GM12878 (cell line): ENCODE results near the gene WWC2. TPM values are rescaled to one million over a fixed set of nuclear protein-coding genes. Genes with fewer than 3 reads are reported as not detected.

ENCODE experiments used
- ATAC-seq: fragments of 200-7000 bp; cut with Tn5 transposase; 3 replicates; pipeline ENCODE4 v1.9.1; 2020; ENCODE audit warnings: mild to moderate bottlenecking, moderate library complexity
- BruUV-seq: library from RNA; stranded (reverse); fragments of 400-500 nt; replicated peaks from 2 replicates; lab custom pipeline; 2021; lab: Mats Ljungman, UMichigan
- CTCF ChIA-PET: fragments of 300-600 bp; sonication (Branson Sonifier 250); formaldehyde crosslinking; extraction: SDS; loops from one replicate; lab custom pipeline; 2021; ENCODE audit warnings: inconsistent platforms; lab: Yijun Ruan, JAX
- POLR2A ChIA-PET: fragments of 350-600 bp; formaldehyde crosslinking; extraction: SDS; loops from one replicate; lab custom pipeline; 2021; ENCODE audit warnings: inconsistent platforms; lab: Charles Lee
- RAD21 ChIA-PET: fragments of 300-600 bp; sonication (Branson Sonifier 250); formaldehyde crosslinking; loops from one replicate; lab custom pipeline; 2023; ENCODE audit warnings: antibody characterized with exemption; ENCODE audit not compliant: unreplicated experiment; lab: Charles Lee
- SMC1A ChIA-PET: fragments of 300-600 bp; sonication (Branson Sonifier 250); formaldehyde crosslinking; loops from one replicate; lab custom pipeline; 2023; ENCODE audit not compliant: unreplicated experiment, uncharacterized antibody; lab: Charles Lee
- DNase-seq: peaks from one replicate; pipeline ENCODE4 v3.0.0-alpha.2; 2011; ENCODE audit warnings: low read depth, low spot score
- FAIRE-seq: peaks from 3 replicates; lab custom pipeline; 2011; peaks lifted over from hg19 to GRCh38; lab: Jason Lieb, UNC
- H2AFZ ChIP-seq: 2 replicates; pipeline ENCODE4 v1.6.0; 2011; ENCODE audit warnings: low read depth, low read length, control low read depth; ENCODE audit not compliant: control insufficient read depth
- H3K27ac ChIP-seq: 2 replicates; pipeline ENCODE4 v1.5.1; 2011; ENCODE audit warnings: control low read depth; ENCODE audit not compliant: control insufficient read depth, insufficient read depth
- H3K27me3 ChIP-seq, 2 experiments: replicated peaks in 1 of 2; 2 replicates each; pipeline versions ENCODE4 v1.6.0 to v1.6.1; 2011; ENCODE audit warnings: low read length in 1 of 2; ENCODE audit not compliant: control insufficient read depth in 2 of 2, insufficient read depth in 2 of 2
- H3K36me3 ChIP-seq, 2 experiments: 2 replicates each; pipeline ENCODE4 v1.5.1; 2011; ENCODE audit warnings: low read length in 1 of 2; ENCODE audit not compliant: control insufficient read depth in 2 of 2, insufficient read depth in 2 of 2
- H3K4me1 ChIP-seq: 2 replicates; pipeline ENCODE4 v1.6.1; 2011; ENCODE audit warnings: mild to moderate bottlenecking, low read length, moderate library complexity, mixed read lengths; ENCODE audit not compliant: control insufficient read depth, insufficient read depth
- H3K4me2 ChIP-seq: 2 replicates; pipeline ENCODE4 v1.6.0; 2011; ENCODE audit warnings: control low read depth; ENCODE audit not compliant: control insufficient read depth, insufficient read depth
- H3K4me3 ChIP-seq: fragments of 200-600 bp; sonication (generic); 2 replicates; pipeline ENCODE4 v1.5.1; 2016
- H3K79me2 ChIP-seq: 2 replicates; pipeline ENCODE4 v1.6.0; 2011; ENCODE audit warnings: low read length; ENCODE audit not compliant: control insufficient read depth, insufficient read depth
- H3K9ac ChIP-seq: 2 replicates; pipeline ENCODE4 v1.8.0; 2011; ENCODE audit warnings: low read length, control low read depth, mixed read lengths; ENCODE audit not compliant: control insufficient read depth, insufficient read depth
- H3K9me3 ChIP-seq: replicated peaks from 3 replicates; pipeline ENCODE4 v1.5.1; 2011; ENCODE audit warnings: mild to moderate bottlenecking, low read length; ENCODE audit not compliant: control insufficient read depth, insufficient read depth
- H4K20me1 ChIP-seq: 2 replicates; pipeline ENCODE4 v1.6.0; 2011; ENCODE audit not compliant: control insufficient read depth, insufficient read depth
- CTCF ChIP-seq, 3 experiments: IDR thresholded peaks in 2 of 3; conservative IDR thresholded peaks in 1 of 3; 2 replicates each; pipeline ENCODE4 v1.5.1; 2011; ENCODE audit warnings: low read depth in 3 of 3, low read length in 3 of 3, mild to moderate bottlenecking in 3 of 3, control low read depth in 2 of 3, moderate library complexity in 2 of 3, inconsistent platforms in 1 of 3, mixed read lengths in 1 of 3; ENCODE audit not compliant: control insufficient read depth in 2 of 3, insufficient read depth in 1 of 3; ENCODE audit errors: extremely low read depth in 1 of 3
- IRF3 ChIP-seq: fragments of 450-650 bp; IDR thresholded peaks from 2 replicates; pipeline ENCODE4 v1.6.1; 2014; ENCODE audit warnings: mild to moderate bottlenecking
- LARP7 ChIP-seq: fragments of 450-650 bp; IDR thresholded peaks from 2 replicates; pipeline ENCODE4 v1.6.1; 2017; ENCODE audit warnings: mild to moderate bottlenecking
- ZBED1 ChIP-seq: IDR thresholded peaks from 2 replicates; pipeline ENCODE4 v1.6.1; 2016; ENCODE audit warnings: borderline replicate concordance
- ZNF24 ChIP-seq: fragments of 450-650 bp; IDR thresholded peaks from 2 replicates; pipeline ENCODE4 v1.6.1; 2017; ENCODE audit warnings: antibody characterized with exemption, mild to moderate bottlenecking
- WGBS: methylation state at CpG from one replicate; pipeline ENCODE4 v1.1.6; 2016; ENCODE audit warnings: low lambda C conversion rate; ENCODE audit not compliant: insufficient replicate concordance, insufficient coverage; ENCODE audit errors: missing lambda C conversion rate; 5-methylcytosine and 5-hydroxymethylcytosine counted together
- in situ Hi-C: fragments of 300-500 bp; cut with MboI; formaldehyde crosslinking; loops from 9 replicates; pipeline ENCODE4 v1.14.3; 2018; ENCODE audit warnings: mixed read lengths
- intact Hi-C: fragments of 100-400 bp; cut with micrococcal nuclease; formaldehyde crosslinking; loops from one replicate; pipeline ENCODE4 v1.14.2; 2022; ENCODE audit not compliant: unreplicated experiment
- polyA plus RNA-seq, 11 experiments: library from polyadenylated mRNA; depleted of rRNA in 4 of 11; unstranded in 6 of 11; stranded (reverse) in 5 of 11; fragments of >200 nt; fragmentation: Nextera tagmentation in 4 of 11; fragmentation: Illumina TruSeq in 1 of 11; extraction: Ambion mirVana in 4 of 11; extraction: Trizol in 1 of 11; gene quantifications; 1 replicate in 1 of 11; 2 replicates in 10 of 11; pipeline versions ENCODE4 v1.2.1 to v1.2.3, GENCODE V29; 2011 to 2016; ENCODE audit warnings: inconsistent platforms in 2 of 11, missing spikeins in 2 of 11, low read depth in 1 of 11
- total RNA-seq, 4 experiments: library from RNA; depleted of rRNA in 3 of 4; stranded (reverse); fragments of >200 nt in 3 of 4; fragmentation: Illumina TruSeq in 1 of 4; extraction: Trizol in 1 of 4; gene quantifications; 2 replicates each; pipeline versions ENCODE4 v1.2.1 to v1.2.3, GENCODE V29; 2013 to 2021

The WWC2 gene
- total and polyA plus RNA-seq, 10 of the 15 experiments (the other 5 are each of a cell fraction or from before 2014, with no cell fraction given): 0.02 to 0.72 (median 0.06) TPM; not detected in 3

- Histone ChIP-seq H3K79me2 (no peaks in the 10 kb centered on the region), H3K4me3 (no peak overlapping the region)
- BruUV-seq: no TSS peak
- TF ChIP-seq CTCF (IDR thresholded peaks at IDR 0.05 in 2 of 3, conservative IDR thresholded peaks at IDR 0.05 in 1 of 3; ENCODE audit: control insufficient read depth in 2 of 3, extremely low read depth in 1 of 3, insufficient read depth in 1 of 3, low read depth in 3 of 3, low read length in 3 of 3) (no peak), LARP7 (no peak), IRF3 (no peak), ZBED1 (no peak), ZNF24 (no peak)
- TF ChIP-seq, all 136 proteins: peak for 0
- no peak overlapping the region for H3K4me2 ChIP-seq
- H3K36me3 ChIP-seq: no peaks in the 10 kb centered on the region
- ATAC-seq (no peak), DNase-seq (no peak), FAIRE-seq (no peak)
- peaks cover 5 to 15% of the 10 kb centered on the region in 2 experiments for H3K27me3 ChIP-seq
- intact Hi-C loops: no loop called here
- no peaks in the 10 kb centered on the region for H4K20me1 ChIP-seq
- no peaks in the 10 kb centered on the region; the same call in 2 of the 3 replicates for H3K9me3 ChIP-seq
- no peaks in the 10 kb centered on the region for H3K4me1 ChIP-seq
- WGBS: 36% methylated on average over 3 of the region's 3 CpGs
- no peak overlapping the region for H2AFZ ChIP-seq
- POLR2A ChIA-PET: no interaction called here
- no peak overlapping the region for H3K9ac ChIP-seq
- CTCF ChIA-PET: interaction anchor here (0.8 kb wide), 1 partner anchor 156 kb away, joined by 3 read pairs; no protein-coding TSS in a partner anchor
- in situ Hi-C loops: no loop called here
- H3K27ac ChIP-seq: no peak overlapping the region
- SMC1A ChIA-PET: no interaction called here
- RAD21 ChIA-PET: no interaction called here
Measured at GRCh38 chr4:183100298-183100599, 1.2 kb downstream of the WWC2 start.
